SK-N-MC (cell line): ENCODE results near the gene TERB1.

Experiments
- EZH2 ChIP-seq: fragments of 200-600 bp; sonication (generic); IDR thresholded peaks from one replicate; pipeline ENCODE4 v1.6.1; 2017; ENCODE audit warnings: antibody characterized with exemption
- FOXP2 ChIP-seq: optimal IDR thresholded peaks from 2 replicates; pipeline ENCODE3; 2011; ENCODE audit warnings: mild to moderate bottlenecking, moderate library complexity; ENCODE audit not compliant: insufficient read depth; ENCODE audit errors: extremely low read length, control extremely low read depth
- POLR2AphosphoS5 ChIP-seq: IDR thresholded peaks from 2 replicates; pipeline ENCODE4 v1.6.1; 2012; ENCODE audit warnings: mild to moderate bottlenecking, low read depth, low read length, borderline replicate concordance

GRCh38 chr16:66713076-66713475 lies 88.3 kb downstream of the TERB1 start:
- TF ChIP-seq POLR2AphosphoS5 (no peak), EZH2 (no peak), FOXP2 (no peak)
